Vagina (tissue), 2 donors: ENCODE data around the gene ZNF318. TPM values are rescaled to one million over a fixed set of nuclear protein-coding genes. Genes with fewer than 3 reads are reported as not detected.
"Not testable (repeated sequence)": the region's sequence is repeated elsewhere in the genome, so short reads cannot be mapped to it uniquely, and the experiment has no call there.

Experiments
- DNase-seq, 2 donors: peaks; one replicate each; pipeline ENCODE4 v3.0.0-alpha.2; 2017; ENCODE audit errors: extremely low spot score in 2 of 2
- H3K27ac ChIP-seq: fragments of 200-600 bp; sonication (generic); one replicate; pipeline ENCODE4 v1.5.1; 2019
- H3K27me3 ChIP-seq: fragments of 200-600 bp; sonication (generic); one replicate; pipeline ENCODE4 v1.5.1; 2019
- H3K36me3 ChIP-seq, 2 donors: fragments of 200-600 bp; sonication (generic); one replicate each; pipeline ENCODE4 v1.5.1; 2017 to 2019
- H3K4me1 ChIP-seq: fragments of 200-600 bp; sonication (generic); one replicate; pipeline ENCODE4 v1.5.1; 2019
- H3K4me3 ChIP-seq, 2 donors: fragments of 200-600 bp; sonication (generic); 1 replicate in 1 of 2; 2 replicates in 1 of 2; pipeline ENCODE4 v1.5.1; 2016 to 2019
- H3K9me3 ChIP-seq: fragments of 200-600 bp; sonication (generic); one replicate; pipeline ENCODE4 v1.5.1; 2019
- CTCF ChIP-seq, 3 experiments: fragments of 450-650 bp in 2 of 3; fragments of 200-600 bp in 1 of 3; sonication (generic) in 1 of 3; IDR thresholded peaks; one replicate each; pipeline ENCODE4 v1.5.1; 2017 to 2019; ENCODE audit warnings: antibody characterized with exemption in 3 of 3, mild to moderate bottlenecking in 2 of 3, moderate library complexity in 2 of 3
- POLR2A ChIP-seq, 2 donors: fragments of 450-650 bp; IDR thresholded peaks; one replicate each; pipeline ENCODE4 v1.6.1; 2017; ENCODE audit warnings: antibody characterized with exemption in 2 of 2, mild to moderate bottlenecking in 2 of 2, moderate library complexity in 2 of 2
- POLR2AphosphoS5 ChIP-seq, 2 donors: sonication (generic); formaldehyde crosslinking; IDR thresholded peaks; one replicate each; pipeline ENCODE4 v1.9.0; 2017; ENCODE audit warnings: antibody characterized with exemption in 2 of 2, mild to moderate bottlenecking in 2 of 2, low read depth in 1 of 2; ENCODE audit not compliant: insufficient read depth in 1 of 2
- intact Hi-C: fragments of 100-400 bp; cut with DNase I; formaldehyde crosslinking; loops from one replicate; pipeline ENCODE4 v1.15.1; 2023
- total RNA-seq: library from RNA; depleted of rRNA; stranded (reverse); fragments of >200 nt; gene quantifications from one replicate; pipeline ENCODE4 v1.2.3, GENCODE V29; 2016

Gene ZNF318
- total RNA-seq, 1 donor from 2014 or later: 17.2 TPM

- intact Hi-C loops: no loop called here
- no peak for DNase-seq
- Histone ChIP-seq H3K36me3 (no peaks in the 10 kb centered on the region), H3K27me3 (no peaks in the 10 kb centered on the region), H3K4me1 (no peaks in the 10 kb centered on the region), H3K4me3 (no peak overlapping the region), H3K9me3 (no peaks in the 10 kb centered on the region), H3K27ac (no peak overlapping the region)
- no peak for TF ChIP-seq POLR2AphosphoS5 (IDR thresholded peaks at IDR 0.05; ENCODE audit: insufficient read depth in 1 of 2, low read depth in 1 of 2)
- TF ChIP-seq POLR2A (IDR thresholded peaks at IDR 0.05): no peak
- no peak for TF ChIP-seq CTCF (IDR thresholded peaks at IDR 0.05)
These were observed 13.7 kb upstream of the ZNF318 start for GRCh38 chr6:43383021-43383667.

DNA sequence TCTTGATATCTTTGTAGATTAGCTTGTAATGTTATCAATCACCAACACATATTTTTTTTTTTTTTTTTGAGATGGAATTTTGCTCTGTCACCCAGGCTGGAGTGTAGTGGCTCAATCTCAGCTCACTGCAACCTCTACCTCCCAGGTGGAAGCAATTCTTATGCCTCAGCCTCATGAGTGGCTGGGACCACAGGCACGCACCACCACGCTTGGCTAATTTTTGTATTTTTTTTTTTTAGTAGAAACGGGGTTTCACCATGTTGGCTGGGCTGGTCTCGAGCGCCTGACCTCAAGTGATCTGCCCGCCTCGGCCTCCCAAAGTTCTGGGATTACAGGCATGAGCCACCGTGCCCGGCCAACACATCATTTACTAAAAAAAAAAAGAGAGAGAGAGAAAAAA, 11.4 kb upstream of the ZNF318 start:
- H3K27ac ChIP-seq, H3K4me1 ChIP-seq, H3K9me3 ChIP-seq, H3K27me3 ChIP-seq, DNase-seq, H3K36me3 ChIP-seq, H3K4me3 ChIP-seq, intact Hi-C loops: not testable (repeated sequence)

DNA sequence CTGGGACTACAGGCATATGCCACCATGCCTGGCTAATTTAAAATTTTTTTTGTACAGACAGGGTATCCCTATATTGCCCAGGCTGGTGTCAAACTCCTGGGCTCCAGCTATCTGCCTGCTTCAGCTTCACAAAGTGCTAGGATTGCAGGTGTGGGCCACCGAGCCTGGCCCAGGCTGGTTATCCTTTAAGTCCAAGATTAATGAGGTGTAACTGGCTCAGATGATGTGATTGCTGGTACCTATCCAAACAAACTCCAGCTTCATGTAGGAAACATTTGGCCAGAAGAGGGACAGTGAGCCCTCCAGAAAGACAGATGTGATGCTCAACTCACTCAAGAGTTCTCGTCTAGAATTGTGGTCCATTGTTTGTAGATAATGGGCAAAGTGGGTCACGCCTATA, 9.2 kb upstream of the ZNF318 start:
- no peak for TF ChIP-seq CTCF (IDR thresholded peaks at IDR 0.05)
- TF ChIP-seq POLR2AphosphoS5 (IDR thresholded peaks at IDR 0.05; ENCODE audit: insufficient read depth in 1 of 2, low read depth in 1 of 2): no peak
- Histone ChIP-seq H3K9me3 (no peaks in the 10 kb centered on the region), H3K36me3 (no peaks in the 10 kb centered on the region), H3K27me3 (no peaks in the 10 kb centered on the region), H3K4me3 (no peak overlapping the region), H3K27ac (no peak overlapping the region), H3K4me1 (no peaks in the 10 kb centered on the region)
- no peak for DNase-seq
- intact Hi-C loops: no loop called here

DNA sequence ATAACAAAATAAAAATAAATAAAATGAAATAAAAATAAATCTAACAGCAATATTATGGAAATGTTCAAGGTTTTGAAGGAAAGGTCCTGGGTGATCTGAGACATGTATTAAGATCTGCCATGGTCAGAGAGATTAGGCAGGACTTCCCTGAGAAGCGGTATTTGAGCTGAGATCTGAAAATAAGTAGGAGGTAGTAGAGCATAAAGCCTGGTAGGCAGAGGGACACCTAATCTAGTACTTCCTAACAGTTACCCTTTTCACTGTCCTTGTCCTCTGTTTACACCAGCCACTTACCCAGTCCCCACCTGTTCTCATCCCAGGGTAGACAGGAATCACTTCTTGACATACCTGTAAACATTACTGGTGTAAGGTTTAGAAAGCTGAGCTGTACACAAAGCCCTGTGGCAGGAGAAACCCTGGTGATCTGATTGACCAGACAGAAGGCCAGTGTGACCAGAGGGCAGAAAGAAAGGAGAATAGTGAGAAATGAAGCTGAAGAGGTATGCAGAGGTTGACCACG, 8.3 kb upstream of the ZNF318 start:
- Histone ChIP-seq H3K27me3 (no peaks in the 10 kb centered on the region), H3K36me3 (no peaks in the 10 kb centered on the region), H3K9me3 (no peaks in the 10 kb centered on the region), H3K27ac (no peak overlapping the region), H3K4me3 (no peak overlapping the region), H3K4me1 (no peaks in the 10 kb centered on the region)
- TF ChIP-seq POLR2AphosphoS5 (IDR thresholded peaks at IDR 0.05; ENCODE audit: insufficient read depth in 1 of 2, low read depth in 1 of 2) (no peak), CTCF (IDR thresholded peaks at IDR 0.05) (no peak), POLR2A (IDR thresholded peaks at IDR 0.05) (no peak)
- DNase-seq: no peak
- intact Hi-C loops: no loop called here

- no peak for DNase-seq
- Histone ChIP-seq H3K9me3 (no peaks in the 10 kb centered on the region), H3K27me3 (no peaks in the 10 kb centered on the region), H3K4me1 (no peaks in the 10 kb centered on the region), H3K36me3 (no peaks in the 10 kb centered on the region), H3K4me3 (no peak overlapping the region), H3K27ac (no peak overlapping the region)
- intact Hi-C loops: no loop called here
- TF ChIP-seq CTCF (IDR thresholded peaks at IDR 0.05) (no peak), POLR2AphosphoS5 (IDR thresholded peaks at IDR 0.05; ENCODE audit: insufficient read depth in 1 of 2, low read depth in 1 of 2) (no peak), POLR2A (IDR thresholded peaks at IDR 0.05) (no peak)
These were observed 7.1 kb upstream of the ZNF318 start for GRCh38 chr6:43376551-43376981.
